Hematopoietic multipotent progenitor cell (in vitro differentiated cells): Measurements from ENCODE around the gene MIF4GD. TPM values are rescaled to one million over a fixed set of nuclear protein-coding genes. Genes with fewer than 3 reads are reported as not detected.
"Not testable (repeated sequence)": the region's sequence is repeated elsewhere in the genome, so short reads cannot be mapped to it uniquely, and the experiment has no call there.

ENCODE experiments used
- DNase-seq, 3 donors: peaks; one replicate each; pipeline ENCODE4 v3.0.0-alpha.2; 2011 to 2015; ENCODE audit warnings: low read depth in 2 of 3, low spot score in 2 of 3
- total RNA-seq: library from RNA; depleted of rRNA; stranded (reverse); fragments of >200 nt; gene quantifications from one replicate; pipeline ENCODE4 v1.2.3, GENCODE V29; 2012

MIF4GD gene
- total RNA-seq, 1 donor, result 53.1 TPM

GRCh38 chr17:75262112-75262606 lies 8.9 kb downstream of the MIF4GD start:
- no peak for DNase-seq

- peak; percentile 92 to 97 (median 95) for DNase-seq
Measured at GRCh38 chr17:75261336-75262111, 9.5 kb downstream of the MIF4GD start, which contains the start of the genes GGA3 and MRPS7. Gene GGA3, minus strand, starts transcription at chr17:75261606. Its CDS starts 19 bp downstream, at chr17:75261587. Gene MRPS7, plus strand, starts transcription at chr17:75261879. Its CDS starts 22 bp downstream, at chr17:75261901.

DNA sequence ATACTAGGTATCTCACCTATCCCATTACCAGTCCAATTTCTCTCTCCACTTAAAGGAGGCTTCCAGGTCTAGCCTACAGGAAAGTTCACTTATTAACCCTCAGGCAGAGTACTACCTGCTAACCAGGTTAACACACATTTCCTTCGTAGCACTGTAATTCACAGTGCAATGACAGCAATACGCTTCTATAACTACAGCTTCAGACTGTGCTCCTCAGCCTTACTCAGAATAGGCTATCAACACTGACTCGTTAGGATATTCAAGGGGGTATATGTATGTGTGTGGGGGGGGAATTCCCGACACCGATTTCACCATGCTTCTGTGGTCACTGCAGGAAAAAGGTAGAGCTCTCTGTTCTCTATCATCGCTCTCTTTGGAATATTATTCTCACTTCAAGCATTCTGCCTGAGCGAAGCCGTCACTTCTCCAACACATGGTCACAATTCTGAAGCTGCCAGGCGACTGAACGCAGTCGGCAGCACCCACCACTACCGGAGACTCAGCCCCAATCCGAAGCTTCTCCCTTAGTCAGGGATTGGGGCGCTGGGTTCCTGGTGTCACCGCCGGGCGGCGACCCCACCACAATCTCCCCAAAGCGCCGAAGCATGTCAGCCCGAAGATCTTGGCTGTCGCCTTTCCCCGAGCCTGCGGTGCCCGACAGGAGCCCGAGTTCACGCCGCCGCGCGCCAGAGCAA lies 10.2 kb downstream of the MIF4GD start:
- no peak for DNase-seq

- not testable (repeated sequence) for DNase-seq
Measured at GRCh38 chr17:75257228-75257627, 13.8 kb downstream of the MIF4GD start.

DNA sequence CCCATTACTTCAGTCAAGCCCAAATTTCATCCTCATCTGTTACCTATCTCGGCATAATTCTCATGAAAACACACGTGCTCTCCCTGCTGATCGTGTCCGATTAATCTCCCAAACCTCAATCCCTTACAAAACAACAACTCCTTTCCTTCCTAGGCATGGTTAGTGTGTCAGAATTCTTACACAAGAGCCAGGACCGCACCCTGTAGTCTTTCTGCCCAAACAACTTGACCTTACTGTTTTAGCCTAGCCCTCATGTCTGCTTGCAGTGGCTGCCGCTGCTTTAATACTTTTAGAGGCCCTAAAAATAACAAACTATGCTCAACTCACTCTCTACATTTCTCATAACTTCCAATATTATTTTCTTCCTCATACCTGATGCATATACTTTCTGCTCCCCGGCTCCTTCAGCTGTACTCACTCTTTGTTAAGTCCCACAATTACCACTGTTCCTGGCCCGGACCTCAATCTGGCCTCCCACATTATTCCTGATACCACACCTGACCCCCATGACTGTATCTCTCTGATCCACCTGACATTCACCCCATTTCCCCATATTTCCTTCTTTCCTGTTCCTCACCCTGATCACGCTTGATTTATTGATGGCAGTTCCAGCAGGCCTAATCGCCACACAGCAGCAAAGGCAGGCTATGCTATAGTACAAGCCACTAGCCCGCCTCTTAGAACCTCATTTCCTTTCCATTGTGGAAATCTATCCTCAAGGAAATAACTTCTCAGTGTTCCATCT lies 14.9 kb downstream of the MIF4GD start:
- DNase-seq, result not testable (repeated sequence)

DNA sequence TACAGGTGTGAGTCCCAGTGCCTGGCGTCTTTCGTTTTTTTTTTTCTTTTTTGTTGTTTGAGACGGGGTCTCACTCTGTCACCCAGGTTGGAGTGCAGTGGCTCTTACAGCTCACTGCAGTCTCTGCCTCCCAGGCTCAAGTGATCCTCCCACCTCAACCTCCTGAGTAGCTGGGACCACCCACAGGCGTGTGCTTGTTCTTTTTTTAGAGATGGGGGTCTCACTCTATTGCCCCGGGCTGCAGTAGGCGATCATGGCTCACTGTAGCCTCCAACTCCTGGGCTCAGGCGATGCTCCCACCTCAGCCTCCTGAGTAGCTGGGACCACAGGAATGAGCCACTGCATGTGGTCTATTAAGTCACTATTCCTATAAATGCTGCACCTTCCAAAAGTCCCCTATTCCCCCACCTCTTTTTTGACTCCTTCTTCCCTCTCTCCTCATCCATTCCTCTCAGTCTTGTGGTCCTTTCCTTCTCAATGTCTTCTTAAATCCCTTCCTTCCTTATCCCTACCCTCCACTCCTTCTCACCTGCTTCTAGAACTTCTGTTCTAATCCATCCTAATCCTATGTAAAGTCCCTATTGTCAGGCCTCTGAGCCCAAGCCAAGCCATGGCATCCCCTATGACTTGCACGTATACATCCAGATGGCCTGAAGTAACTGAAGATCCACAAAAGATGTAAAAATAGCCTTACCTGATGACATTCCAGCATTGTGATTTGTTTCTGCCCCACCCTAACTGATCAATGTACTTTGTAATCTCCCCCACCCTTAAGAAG lies 18.8 kb downstream of the MIF4GD start:
- DNase-seq, result no peak

DNA sequence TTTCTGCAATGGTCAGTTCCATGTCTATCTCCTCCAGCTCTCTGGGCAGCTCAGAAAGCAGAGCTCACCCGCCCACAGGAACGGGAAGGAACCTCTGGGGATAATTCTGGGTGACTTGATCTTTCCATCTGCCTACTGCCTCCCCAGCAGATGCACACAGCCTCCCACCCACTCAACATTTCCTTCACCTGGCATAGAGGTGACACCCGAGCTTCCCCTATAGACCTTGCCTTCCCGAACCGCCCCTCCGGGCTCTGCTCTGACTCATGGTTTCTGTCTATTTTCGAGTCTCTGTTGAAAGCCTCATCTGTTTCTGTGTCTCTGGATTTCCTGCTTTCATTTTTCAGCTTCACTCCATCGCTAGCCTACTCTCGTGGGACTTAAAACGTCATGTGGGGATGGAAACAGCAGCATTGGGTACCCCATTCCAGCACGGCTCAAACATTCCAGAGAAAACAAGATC lies 21.0 kb downstream of the MIF4GD start:
- no peak for DNase-seq

GRCh38 chr17:75249564-75249963 lies 21.5 kb downstream of the MIF4GD start:
- no peak for DNase-seq

GRCh38 chr17:75246404-75246803 lies 24.6 kb downstream of the MIF4GD start:
- DNase-seq, result no peak

DNA sequence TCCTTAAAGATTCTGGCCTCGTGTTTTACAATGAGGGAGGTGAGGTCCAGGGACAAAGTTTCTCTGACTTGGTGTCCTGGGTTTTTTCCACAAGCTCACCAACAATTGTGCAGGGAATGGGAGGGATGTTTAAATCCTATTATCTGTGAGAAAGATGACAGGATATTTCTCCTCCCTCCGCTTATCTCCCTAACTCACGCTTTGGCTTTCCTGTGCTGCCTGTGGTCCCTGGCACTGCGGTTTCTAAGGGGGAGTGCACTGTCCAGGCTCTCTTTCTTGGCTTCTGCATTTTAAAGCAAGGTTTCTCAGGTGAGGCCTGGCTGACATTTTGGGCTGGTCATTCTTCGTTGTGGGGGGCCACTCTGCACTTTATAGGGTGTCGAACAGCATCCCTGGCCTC lies 26.0 kb downstream of the MIF4GD start:
- DNase-seq, result no peak

- DNase-seq, result peak in 1 of 3 donors; percentile 23
Measured at GRCh38 chr17:75244133-75244866, 26.7 kb downstream of the MIF4GD start.

DNA sequence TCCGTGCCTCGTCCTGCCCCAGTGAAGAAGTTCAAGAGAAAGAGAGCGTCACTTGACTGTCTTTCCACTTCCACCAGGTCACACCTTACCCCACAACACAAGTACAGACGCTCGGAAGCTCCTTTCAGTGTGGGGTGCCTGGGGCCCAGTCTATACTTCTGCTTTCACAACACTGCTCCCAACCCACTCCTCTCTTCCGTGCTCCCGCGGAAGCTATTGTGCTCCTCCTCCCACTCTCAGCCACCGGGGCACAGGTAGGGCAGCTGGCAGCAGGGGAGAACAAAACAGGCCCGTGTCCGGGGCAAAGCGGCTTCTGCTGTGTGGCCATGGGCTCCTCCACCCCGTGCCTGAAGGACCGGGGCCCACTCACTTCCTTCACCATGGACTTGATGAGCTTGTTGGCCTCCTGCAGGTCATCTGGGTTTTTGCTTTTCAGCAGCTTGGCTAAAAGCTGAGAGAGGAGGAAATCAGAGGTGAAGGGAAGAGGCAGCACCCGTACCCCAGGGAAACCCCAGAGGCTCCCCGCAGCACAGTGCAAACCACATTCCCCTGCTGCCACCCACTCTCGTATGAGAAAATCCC lies 28.5 kb downstream of the MIF4GD start:
- no peak for DNase-seq

DNA sequence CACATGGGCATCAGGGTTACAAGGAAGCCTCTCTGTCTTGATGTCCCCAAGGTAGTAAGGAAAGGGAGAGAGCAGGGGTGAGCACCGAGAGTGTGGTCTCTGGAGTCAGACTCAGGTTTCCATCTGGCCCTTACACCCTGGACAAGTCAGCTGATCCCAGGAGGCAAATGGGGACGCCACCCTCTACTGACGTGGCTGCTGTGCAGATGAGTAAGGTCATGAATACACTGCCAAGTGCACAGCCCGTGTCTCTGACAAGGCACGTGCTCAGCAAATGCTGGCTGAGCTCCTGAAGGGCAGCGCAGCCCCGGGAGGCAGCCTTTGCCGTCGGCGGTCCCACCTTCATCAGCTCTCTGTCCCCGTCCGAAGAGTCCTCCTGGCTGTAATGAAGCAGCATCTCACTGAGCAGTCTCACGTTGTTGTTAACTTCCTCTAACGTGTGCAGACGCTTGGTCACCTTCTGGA lies 29.0 kb downstream of the MIF4GD start:
- no peak for DNase-seq

- DNase-seq, result no peak
Measured at GRCh38 chr17:75241502-75241901, 29.5 kb downstream of the MIF4GD start.

GRCh38 chr17:75241143-75241430 lies 29.9 kb downstream of the MIF4GD start:
- no peak for DNase-seq

DNA sequence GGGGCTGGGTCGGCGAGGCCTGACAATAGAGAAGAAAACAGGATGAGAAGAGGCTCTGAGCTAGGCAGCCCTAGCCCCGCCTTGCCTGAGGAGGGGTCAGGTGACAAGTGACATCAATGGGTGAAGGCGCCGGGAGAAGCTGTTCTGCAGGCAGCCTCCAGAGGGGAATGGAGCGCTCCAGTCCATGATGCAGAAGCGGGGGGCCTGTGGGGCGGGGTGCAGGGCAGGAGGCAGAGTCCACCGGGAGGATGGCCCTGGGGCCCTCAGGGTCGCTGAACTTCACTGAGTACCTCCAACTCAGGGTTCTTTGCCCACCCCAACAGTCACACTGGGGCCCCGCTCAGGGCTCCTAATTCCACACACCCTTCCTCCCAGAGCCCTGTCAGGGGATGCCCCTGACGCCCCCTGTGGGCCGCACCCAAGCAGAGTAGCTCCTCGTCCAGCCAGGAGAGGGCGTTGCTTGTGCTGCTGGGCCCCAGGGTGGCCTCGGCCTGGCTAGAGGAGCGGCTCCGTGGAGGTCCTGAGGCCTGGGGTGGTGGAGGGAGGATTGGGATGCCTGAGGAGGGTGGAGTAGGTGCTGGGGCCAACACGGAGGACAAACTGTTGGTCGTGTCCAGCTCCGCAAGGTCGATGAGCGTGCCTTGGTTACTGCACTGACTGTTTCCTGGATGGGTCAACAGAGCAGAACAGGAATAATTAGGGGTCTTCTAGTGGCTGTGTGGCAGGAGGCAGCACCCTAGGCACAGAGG lies 30.5 kb downstream of the MIF4GD start:
- peak in 2 of 3 donors; percentile 54 to 63 for DNase-seq

DNA sequence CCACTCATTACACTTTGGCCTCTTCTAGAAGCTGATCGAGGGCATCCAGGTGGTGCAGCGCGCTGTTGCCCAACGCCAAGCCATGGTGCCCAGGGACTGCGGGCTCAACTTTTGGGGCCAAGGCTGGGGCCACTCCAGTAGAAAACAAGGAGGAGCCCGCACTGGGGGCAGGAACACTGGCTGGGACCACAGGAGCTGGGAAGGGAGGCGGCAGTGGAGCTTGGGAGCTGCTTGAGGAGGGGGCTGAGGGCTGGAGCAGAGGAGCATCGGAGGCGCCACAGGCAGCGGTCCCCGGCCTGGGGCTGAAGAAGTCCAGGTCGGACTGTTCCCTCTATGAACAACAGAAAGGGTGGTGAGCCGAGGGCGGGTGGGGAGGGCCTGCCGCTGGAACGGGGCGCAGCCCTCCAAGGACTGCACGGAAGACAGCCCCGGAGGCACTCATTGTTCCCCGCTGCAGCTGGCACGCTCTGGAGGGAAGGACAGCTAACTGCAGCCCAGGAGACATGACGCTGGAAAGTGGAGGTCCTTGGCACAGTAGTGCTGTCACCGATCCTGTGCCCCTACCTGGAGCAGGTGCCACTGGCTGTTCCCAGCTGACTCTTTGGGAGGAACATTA lies 31.1 kb downstream of the MIF4GD start:
- DNase-seq, result no peak

- DNase-seq, result no peak
Measured at GRCh38 chr17:75239214-75239613, 31.8 kb downstream of the MIF4GD start.
